Measurements from ENCODE around the gene PPY.
"Not testable (repeated sequence)": the region's sequence is repeated elsewhere in the genome, so short reads cannot be mapped to it uniquely, and the experiment has no call there.

PPY gene

DNA sequence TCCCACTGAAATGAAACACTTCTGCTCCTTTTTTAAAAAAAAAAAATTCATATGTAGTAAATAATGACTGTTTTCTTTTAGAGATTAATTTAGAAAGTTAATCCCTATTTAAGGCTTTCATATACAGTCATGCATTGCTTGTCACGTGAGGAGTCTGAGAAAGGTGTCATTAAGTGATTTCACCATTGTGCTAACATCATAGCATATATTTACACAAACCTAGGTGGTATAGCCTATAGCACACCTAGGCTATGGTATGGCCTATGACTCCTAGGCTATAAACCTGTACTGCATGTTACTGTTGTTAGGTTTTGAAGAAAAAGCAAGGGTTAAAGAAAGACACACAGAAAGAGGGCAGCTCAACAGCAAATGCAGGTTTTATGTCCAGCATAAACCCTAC lies 13.7 kb downstream of the PPY start:
- no peak for DNase-seq

DNA sequence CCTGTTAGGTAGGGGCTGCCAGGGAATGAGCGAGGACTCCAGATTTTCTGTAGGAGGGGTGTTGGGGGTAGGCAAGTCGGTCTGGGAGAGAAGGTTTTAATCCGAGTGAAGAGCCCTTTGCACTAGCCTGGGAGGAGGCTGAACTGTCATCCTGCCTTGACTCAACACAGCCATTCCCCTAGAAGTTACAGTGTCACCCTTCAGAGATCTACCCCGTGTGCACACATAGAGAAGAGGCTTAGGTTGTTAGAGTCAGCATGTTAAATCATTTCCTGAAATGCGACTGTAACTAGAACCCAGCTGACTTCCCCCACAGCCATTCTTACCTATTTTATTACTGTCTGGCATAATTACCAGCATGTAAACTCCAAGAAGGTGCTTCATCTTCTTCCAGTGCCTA lies 14.3 kb downstream of the PPY start:
- not testable (repeated sequence) for DNase-seq

DNA sequence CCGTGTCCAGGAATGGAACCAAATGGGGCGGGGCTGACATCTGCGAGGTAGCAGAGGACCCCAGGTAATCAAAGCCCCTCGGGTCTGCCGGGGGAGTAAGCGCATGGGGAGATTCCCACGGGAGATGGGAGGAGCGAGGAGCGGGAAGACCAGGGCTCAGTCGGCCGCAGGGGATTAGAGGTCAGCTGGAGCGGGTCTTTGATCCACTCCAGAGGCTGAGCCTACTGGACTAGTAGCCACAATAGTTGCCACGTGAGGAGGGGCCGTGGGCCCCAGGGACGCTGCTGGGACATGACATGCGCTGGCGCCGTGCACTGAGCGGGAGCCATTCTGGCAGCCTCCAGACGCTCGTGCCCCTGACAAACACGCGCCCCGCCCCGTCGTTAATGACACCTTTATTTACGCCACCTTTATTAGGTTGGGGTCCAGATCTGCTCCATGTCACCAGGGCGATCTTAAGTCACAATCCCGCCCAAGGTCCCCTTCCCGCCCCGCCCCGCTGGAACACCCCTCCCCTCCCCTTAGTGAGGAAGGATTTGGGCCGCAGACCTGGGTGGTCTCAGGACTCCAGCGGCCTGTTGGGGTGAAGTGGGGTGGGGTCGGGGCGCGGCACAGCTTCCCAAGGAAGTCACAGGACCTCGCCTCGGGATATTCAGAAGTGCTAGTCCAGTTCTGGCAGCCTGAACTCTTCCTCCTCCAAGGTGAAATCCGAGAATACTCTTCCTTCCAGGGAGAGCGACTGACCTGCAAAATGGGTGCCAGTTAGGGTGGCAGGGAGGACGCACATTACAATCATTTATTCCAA lies 15.0 kb downstream of the PPY start:
- DNase-seq: no peak

DNA sequence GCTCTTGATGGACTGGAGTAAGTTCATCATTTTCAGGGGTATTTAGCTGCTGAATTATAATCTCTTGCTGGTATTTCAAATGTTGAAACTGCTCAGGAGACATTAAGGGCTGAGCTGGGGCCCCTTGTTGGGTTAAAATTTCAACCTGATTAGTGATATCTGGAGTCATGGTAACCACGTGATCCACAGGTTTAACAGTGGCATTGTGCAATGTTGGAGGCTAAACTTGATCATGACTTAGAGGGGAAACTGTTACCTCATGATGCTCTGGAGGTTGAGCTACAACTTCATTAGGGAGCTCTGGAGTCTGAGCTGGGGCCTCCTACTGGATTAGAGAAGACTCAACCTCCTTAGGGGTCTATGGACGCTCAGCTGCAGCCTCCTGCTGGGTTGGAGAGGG lies 17.7 kb downstream of the PPY start:
- no peak for DNase-seq

DNA sequence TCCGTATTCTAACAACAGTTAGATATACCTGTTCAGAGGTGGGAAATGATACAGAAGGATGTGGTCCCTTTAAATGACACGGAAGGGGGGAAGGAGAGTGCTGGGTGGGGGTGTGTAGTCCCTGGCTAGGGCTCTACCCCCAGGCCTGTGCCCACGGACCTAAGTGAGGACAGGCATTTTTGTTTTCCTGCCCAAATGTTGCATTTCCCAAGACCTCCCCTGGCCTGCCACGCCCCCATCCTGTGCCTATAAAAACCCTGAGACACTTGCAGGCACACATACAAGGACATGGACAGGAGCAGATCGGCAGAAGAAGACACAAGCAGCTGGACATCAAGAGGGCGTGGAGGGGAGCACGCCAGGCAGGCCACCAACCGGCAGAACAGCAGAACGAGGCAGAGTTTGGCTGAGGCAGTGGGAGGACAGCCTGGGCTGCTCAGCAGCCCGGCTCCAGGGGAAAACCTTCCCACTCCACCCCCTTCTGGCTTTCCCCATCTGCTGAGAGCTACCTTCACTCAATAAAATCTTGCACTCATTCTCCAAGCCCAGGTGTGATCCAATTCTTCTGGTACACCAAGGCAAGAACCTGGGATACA lies 21.7 kb downstream of the PPY start:
- no peak for DNase-seq

DNA sequence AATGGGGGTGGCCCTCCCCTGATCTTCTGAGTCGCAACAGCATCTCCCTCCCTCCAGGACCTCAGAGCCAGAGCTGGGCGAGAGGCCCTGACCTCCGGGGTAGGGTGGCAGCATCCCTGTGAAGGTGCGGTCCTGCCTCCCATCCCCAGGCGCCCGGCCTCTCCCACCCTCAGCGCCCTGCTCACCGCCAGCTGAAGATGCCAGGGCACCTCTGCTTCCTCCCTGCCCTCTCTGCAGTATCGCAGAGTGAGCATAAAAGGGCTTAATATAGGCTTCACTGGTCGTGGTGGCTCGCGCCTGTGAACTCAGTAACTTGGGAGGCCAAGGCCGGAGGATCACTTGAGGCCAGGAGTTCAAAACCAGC lies 24.3 kb downstream of the PPY start:
- no peak for DNase-seq

DNA sequence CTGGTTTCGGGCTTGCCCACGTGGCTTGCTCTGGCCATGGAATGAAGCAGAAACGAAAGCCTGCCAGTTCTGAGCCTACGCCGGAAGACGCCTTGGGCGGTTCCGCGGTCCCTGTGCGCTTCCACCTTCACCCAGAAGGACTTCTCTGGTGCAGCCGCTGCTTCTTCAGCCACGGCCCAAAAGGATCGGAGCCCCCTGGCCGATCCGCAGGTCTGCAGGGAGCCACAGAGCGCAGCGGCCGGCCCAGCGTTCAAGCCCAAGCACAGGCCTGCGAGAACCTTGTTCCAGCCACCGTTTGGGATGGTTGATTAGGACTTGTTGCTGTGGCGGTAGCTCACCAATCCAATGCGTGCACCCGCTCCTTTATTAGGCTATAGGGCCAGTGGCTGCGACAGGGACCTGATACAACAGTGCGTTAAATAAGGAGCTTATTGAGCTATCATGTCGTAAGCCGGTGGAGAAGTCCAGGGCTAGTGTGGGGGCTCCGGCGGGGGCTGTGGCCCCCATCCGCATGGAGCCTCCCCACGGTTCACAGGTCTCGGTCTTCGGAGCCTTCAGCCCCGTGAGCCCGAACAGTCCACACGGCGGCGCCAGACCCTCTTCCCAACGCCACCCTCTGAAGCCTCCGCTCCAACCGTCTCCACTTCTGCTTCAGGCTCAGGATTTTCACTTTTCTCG lies 24.8 kb downstream of the PPY start:
- no peak for DNase-seq

DNA sequence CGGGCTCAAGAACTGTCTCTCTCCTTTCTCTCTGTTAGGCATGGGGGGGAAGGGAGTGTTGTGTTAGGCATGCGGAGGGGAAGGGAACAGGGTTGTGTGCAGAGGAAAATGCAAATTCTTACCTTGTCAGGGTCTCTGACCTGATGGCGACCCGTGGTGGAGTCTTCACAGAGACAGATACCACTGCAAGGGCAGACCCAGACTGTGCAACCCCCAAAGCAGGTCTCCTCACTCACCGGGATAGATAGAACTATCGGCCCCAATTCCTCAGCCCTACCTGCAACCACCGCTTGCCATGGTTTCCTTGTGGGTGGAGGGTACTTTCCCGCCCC lies 25.3 kb downstream of the PPY start:
- no peak for DNase-seq

DNA sequence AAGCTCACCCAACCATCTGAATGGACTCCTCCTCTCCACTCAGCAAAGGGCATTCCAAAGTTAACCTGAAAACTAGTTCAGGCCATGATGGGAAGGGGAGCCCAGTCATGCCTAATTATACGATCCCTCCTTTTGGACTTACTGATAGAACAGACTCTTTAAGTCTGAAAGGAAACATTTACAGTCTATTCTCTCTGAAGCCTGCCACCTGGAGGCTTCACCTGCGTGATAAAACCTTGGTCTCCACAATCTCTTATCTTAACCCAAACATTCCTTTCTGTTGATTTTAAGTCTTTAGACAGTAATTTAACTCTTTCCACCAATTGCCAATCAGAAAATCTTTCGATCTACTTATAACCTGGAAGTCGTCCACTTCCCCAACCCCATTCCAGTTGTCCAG lies 25.9 kb downstream of the PPY start:
- no peak for DNase-seq

DNA sequence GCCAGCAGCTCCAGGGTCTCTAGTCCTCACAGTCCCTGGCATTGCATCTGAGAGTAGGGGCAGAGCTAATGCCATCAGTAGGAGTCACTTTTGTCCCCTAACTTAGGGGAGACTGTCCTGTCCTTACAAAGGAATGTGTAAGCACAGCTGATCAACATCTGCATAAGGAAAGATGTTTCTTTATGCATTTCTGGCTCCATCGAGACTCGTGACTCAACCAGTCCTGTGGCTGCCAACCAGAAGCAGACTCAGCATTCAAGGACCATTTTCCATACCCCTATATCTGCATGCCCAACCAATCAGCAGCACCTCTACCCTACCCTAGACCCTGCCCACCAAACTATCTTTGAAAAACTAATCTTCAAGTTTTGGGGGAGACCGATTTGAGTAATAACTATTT lies 26.7 kb downstream of the PPY start:
- no peak for DNase-seq

DNA sequence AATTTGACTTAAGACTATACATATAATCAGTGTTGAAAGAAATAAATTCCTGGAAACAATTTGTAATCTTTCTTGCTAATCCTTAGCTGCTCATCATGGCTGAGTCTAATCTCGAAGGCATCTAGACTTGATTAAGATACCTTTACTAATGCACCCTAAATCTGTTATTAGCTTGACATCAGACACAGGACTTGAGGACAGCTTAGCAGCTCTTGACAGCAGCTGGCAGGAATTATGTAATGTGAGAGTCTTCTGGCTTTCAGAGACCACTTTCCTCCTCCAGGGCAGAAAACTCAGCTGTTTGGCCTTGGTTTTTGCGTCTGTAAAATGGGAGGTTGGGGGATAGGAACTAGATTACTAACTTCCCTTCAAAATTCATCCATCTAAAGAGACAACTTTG lies 27.8 kb downstream of the PPY start:
- DNase-seq: no peak

DNA sequence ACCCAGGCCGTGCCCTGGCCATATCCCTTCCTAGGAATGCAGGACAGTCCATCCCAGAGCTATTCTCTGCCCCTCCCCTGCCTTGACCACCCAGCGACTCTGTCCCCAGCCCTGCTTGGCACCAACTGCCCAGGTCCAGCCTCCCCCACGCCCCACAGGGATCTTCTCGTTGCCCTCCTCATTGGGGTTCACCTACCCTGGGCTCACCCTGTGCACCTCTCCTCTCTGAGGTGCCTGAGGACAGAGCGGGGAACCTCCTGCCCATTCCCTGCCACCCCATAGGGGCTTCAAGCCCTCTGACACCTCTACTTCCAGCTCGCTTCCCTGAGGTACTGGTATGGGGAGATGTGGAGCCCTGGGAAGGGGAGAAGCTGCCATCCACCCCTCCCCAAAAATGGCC lies 28.7 kb downstream of the PPY start:
- no peak for DNase-seq

DNA sequence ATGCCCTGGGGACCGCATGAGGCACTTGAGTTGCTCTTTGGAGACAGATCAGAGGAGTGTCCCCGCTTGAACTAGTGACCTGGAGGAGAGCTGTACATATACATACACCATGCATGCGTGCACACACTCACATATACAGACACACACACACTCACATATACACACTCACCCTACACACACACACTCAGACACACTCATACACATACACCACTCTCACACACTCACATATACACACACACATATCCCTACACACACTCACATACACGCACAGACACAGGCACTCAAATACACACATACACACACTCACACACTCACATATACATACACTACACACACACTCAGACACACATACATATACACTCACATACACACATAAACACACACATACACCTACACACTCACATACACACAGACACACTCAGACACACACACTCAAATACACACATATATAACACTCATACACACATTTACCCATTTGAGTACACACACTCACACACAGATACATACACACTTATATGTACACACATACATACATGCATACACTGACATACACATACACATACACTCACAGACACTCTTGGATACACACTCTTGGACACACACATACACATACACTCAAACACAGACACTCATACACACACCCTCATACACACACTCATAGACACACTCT lies 29.5 kb downstream of the PPY start:
- no peak for DNase-seq

DNA sequence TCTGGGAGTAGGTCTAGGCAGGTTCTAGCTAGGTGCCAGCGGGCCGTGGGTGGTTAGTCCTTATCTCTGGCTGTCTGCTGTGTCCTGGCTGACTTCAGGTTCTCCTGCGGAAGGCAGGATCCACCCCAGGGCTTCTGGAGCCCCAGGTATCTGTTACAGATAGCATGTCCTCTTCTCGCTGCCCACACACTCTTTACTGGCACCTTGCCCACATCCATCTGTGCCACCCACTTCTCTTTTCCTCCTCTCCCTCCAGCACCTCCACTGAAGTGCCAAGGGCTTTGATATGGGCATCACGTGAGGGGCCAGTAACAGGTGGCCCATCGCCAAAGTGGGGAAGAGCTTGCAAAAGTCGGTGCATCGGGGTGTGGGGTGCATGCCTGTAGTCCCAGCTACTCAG lies 30.4 kb downstream of the PPY start:
- DNase-seq: no peak

DNA sequence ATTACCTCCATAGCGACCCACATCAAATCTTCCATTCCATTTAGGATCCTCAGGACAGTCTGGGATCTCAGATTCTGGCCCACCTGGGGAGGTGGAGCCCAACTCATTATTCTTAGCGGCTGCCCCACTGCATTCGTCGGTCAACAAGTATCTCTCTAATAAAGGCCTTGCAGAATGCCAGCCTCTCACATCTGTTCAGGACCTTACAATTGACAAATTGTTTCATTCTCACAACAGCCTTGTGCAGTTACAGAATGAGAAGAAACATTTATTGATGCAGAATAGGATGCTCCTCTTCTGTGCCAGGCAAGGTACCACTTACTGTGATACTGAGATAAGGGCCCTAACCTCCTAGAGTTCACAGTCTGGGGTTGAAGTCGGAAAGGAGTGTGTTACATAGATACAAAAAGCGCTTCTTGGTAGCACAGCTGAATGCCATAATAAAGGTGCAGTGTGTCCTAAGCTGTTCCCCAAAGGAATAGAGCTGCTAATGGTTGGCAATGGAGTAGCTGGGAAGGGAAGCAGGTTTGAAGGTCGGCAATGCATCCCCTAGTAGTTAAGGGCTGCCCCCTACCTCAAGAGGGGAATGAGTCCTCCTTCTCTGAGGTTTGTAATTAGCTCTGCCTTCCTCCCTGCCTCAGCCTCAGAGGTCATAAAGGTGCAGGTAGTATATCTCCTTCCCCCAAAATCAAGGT lies 32.6 kb downstream of the PPY start:
- no peak for DNase-seq

DNA sequence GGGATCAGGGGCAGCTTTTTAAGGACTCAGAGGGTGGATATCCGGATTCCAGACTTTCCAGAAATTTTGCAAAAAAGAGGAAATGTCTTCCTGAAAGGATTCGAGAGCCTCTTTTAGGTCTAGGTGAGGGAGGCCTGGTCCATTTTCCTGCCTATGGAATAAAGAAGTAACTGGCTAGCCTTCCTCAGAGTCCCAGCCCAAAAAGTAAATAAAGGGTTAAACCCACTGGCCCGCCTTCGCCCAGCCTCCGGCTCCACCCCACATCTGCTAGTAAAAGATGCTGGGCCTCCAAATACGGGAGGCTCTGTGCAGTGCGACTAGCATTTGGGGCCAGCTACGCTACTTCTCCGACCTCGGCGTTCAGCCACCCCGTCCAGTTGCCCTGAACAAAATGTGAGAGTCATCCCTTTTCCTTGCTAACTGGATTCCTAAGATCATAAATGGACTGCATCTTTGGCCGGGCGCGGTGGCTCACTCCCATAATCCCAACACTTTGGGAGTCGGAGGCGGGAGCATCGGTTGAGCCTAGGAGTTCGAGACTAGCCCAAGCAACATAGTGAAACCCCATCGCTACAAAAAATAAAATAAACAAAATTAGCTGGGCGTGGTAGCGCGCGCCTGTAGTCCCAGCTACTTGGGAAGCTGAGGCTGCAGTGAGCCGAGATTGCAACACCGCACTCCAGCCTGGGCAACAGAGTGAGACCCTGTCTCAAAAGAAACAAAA lies 34.1 kb downstream of the PPY start:
- no peak for DNase-seq

DNA sequence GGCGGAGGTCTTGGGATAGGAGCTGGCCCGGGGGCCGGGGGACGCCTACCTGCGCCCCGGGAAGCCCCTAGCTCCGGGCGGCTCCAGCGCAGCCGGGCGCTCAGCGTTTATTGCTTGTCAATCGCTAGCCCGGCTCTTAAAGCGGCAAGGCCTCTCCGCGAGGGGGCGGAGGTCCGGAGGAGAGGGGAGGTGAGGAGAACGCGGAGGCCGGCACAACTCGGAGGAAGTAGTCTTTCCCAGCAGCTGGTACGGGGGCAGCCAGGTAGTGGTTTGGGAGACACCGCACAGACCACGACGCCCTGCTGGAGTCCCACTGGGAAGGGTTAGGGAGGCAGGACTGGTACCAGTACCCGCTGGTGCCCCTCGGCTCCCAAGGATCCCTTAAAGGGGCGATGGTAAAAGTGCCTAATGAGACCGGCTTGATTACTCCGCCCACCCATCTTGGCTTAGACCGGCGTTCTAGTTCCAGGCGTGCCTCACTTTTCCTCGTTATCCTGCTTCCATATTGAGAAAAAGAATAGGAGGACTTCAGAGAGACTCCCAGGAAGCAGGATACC lies 34.8 kb downstream of the PPY start, which contains the start of gene MPP2:
Gene MPP2, minus strand, starts transcription at position 112 of the 557 bp plus-strand sequence. CDS start 3,076 bp downstream, outside the sequence.
- peak; percentile 34 to 54 for DNase-seq

DNA sequence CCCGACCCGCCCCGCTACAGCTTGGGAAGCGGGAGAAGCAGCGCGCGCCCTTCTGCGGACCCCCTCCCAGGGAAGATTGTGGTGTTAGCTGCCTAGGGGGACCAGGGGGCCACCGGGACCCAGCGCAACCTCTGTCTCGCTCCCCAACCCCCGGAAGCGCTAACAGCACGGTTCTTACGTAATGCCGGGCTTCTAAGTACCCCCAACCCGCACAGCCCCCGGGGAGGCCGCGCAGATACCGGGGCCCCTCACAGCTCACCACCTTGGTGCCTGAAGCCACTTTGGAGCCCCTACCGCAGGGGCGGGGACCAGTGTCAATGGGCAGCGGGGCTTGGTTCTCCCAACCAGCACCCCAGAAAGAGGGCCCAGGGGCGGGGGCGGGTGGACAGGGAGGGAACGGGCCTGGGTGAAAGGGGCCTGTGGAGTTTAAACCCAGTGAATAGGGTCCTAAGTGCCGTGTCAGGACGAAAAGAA lies 35.3 kb downstream of the PPY start:
- DNase-seq: no peak

DNA sequence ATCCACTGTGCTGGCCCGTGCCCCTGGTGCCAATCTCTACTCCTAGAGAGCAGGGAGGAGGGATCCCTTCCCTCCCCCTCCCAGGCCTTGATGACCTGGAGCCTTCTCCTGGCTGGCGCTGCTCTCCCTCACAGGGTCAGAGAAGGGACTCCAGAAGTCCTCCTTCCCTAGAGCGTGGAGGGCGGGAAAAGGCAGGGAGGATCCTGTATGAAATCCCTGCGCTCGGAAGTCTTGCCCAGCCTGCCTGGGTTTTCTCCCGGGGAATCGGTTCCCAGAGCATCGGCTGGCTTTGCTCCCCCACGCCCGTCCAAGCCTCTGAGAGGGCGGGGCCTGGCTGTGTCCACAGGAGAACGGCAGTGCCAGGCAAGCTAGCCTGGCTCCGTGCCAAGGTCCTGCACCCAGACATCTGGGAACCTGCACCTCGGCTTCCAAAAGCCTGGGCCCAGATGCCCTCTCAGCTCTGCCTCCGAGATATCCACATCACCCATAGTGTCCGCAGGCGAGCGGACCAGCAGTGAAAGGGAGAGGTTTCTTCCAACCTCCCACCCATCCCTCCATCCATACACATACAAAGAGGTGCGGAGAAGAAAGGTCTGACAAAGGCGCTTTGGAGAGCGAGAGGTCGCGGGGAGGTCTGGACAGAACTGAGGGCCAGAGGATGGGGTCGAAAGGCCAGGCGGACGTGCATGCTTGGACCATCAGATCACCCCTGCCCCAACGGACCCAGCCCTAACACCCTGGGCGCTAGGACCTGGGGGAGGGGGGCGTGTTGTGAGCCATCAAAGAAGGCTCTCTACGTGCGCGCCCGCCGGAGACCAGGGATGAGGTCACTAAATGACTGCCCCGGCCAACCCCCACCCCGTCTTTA lies 36.1 kb downstream of the PPY start:
- DNase-seq: peak; percentile 15 to 79

DNA sequence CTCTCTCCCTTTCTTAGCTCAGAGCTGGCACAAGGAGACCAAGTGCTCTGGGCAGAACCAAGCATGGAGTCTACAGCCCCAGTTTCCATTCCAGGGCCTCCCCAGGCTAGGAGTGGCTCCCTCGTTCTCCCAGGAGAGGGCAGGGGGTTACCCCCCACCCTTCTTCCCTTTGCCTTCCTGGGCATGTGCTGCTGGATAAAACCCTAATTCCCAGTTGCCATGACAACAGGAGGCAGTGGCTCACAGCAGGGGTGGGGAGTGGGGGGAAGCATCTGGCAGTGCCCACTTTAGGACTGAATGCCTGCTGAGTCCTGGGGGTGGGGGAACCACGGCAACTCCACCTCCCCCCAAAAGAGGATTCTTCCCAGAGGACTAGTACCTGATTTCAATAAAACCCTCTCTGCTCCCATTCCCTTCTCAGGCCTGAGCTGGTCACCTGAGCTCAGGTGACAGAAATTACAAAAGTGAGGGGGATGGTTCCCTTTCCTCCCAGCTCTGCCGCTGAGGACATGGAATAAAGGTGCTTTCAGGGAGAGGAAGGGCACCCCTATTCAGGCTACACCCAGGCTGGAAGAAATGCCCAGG lies 36.8 kb downstream of the PPY start:
- DNase-seq: no peak
